Right cardiac atrium (tissue), 5 donors: ENCODE measurements around the gene CSTF2T. TPM values are rescaled to one million over a fixed set of nuclear protein-coding genes. Genes with fewer than 3 reads are reported as not detected.
A peak's percentile ranks its signal among the peaks of the same experiment; 100 is the strongest.
"Not testable (repeated sequence)": the region's sequence is repeated elsewhere in the genome, so short reads cannot be mapped to it uniquely, and the experiment has no call there.

Source experiments
- ATAC-seq, 2 donors: fragments of 200-7000 bp; cut with Tn5 transposase; one replicate each; pipeline versions ENCODE4 v1.8.0 to v1.9.1; 2020; ENCODE audit warnings: moderate library complexity in 2 of 2, mild to moderate bottlenecking in 1 of 2
- DNase-seq, 3 donors: peaks; one replicate each; pipeline ENCODE4 v3.0.0-alpha.2; 2020
- H3K27ac ChIP-seq: one replicate; pipeline ENCODE4 v1.5.1; 2013; ENCODE audit warnings: mild to moderate bottlenecking, low read length, control low read depth, moderate library complexity
- H3K27me3 ChIP-seq: one replicate; pipeline ENCODE4 v1.6.1; 2013; ENCODE audit not compliant: control insufficient read depth, insufficient read depth
- H3K4me1 ChIP-seq: one replicate; pipeline ENCODE4 v1.6.1; 2013; ENCODE audit warnings: low read length; ENCODE audit not compliant: control insufficient read depth, insufficient read depth
- H3K4me3 ChIP-seq: one replicate; pipeline ENCODE4 v1.5.1; 2013; ENCODE audit warnings: low read length, control low read depth
- H3K9me3 ChIP-seq: one replicate; pipeline ENCODE4 v1.6.1; 2013; ENCODE audit warnings: low read length; ENCODE audit not compliant: control insufficient read depth
- WGBS: extraction: QIAGEN DNeasy Blood & Tissue Kit; methylation state at CpG from one replicate; pipeline ENCODE4 v1.1.7; 2013; 5-methylcytosine and 5-hydroxymethylcytosine counted together
- intact Hi-C, 4 donors: fragments of 100-400 bp; cut with DNase I; formaldehyde crosslinking; loops; one replicate each; pipeline versions ENCODE4 v1.11.0 to v1.14.0; 2022 to 2023
- polyA plus RNA-seq: library from polyadenylated mRNA; stranded (reverse); fragments of 200-250 nt; gene quantifications from one replicate; pipeline ENCODE4 v1.2.3, GENCODE V29; 2013
- total RNA-seq, 4 donors: library from RNA; stranded (reverse); fragmentation: NEBNext Ultra II Directional; extraction: Animal tissue kit (Norgen Biotek cat#: 25700); gene quantifications; one replicate each; pipeline ENCODE4 v1.2.1, GENCODE V29; 2021
- donor health status: healthy with polysubstance abuse.
- donor health status: DM: no; HTN: yes; CAD: no.
- donor health status: DM: no; HTN: no; CAD: no.
- donor health status: DM: no; HTN: yes; CAD: no; lungs with severe emphysema.
- donor health status: DM: yes; HTN: yes; CAD: no.

The CSTF2T gene
- total and polyA plus RNA-seq, 5 donors: 11.7 to 20.6 (median 19.5) TPM

GRCh38 chr10:51698473-51699063 lies 827 bp downstream of the CSTF2T start:
- 79% methylated on average over 8 of the region's 8 CpGs for WGBS
- no peaks in the 10 kb centered on the region for H3K27me3 ChIP-seq
- ATAC-seq: peak in 1 of 2 donors; percentile 4
- intact Hi-C loops: no loop called here
- peak in 2 of 3 donors; percentile 41 to 54 for DNase-seq
- H3K9me3 ChIP-seq: no peaks in the 10 kb centered on the region
- no peak overlapping the region for H3K27ac ChIP-seq
- peaks cover 11% of the 10 kb centered on the region for H3K4me1 ChIP-seq
- H3K4me3 ChIP-seq: peak overlapping the region; percentile 85

GRCh38 chr10:51696251-51696650 lies 3.1 kb downstream of the CSTF2T start:
- H3K9me3 ChIP-seq: no peaks in the 10 kb centered on the region
- H3K27ac ChIP-seq: no peak overlapping the region
- 65% methylated on average over 1 of the region's 1 CpG for WGBS
- no peak overlapping the region for H3K4me3 ChIP-seq
- H3K27me3 ChIP-seq: no peaks in the 10 kb centered on the region
- intact Hi-C loops: no loop called here
- H3K4me1 ChIP-seq: peaks cover 11% of the 10 kb centered on the region
- ATAC-seq (no peak), DNase-seq (no peak)

GRCh38 chr10:51694086-51694768 lies 5.2 kb downstream of the CSTF2T start:
- H3K4me3 ChIP-seq: no peak overlapping the region
- peaks cover 11% of the 10 kb centered on the region for H3K4me1 ChIP-seq
- H3K27me3 ChIP-seq: no peaks in the 10 kb centered on the region
- DNase-seq (no peak), ATAC-seq (peak; percentile 12 to 34)
- 46% methylated on average over 5 of the region's 5 CpGs for WGBS
- H3K9me3 ChIP-seq: no peaks in the 10 kb centered on the region
- no peak overlapping the region for H3K27ac ChIP-seq
- intact Hi-C loops: no loop called here

GRCh38 chr10:51691135-51691534 lies 8.3 kb downstream of the CSTF2T start:
- intact Hi-C loops: no loop called here
- Histone ChIP-seq H3K27ac (no peak overlapping the region), H3K9me3 (no peaks in the 10 kb centered on the region), H3K4me1 (no peaks in the 10 kb centered on the region), H3K27me3 (no peaks in the 10 kb centered on the region), H3K4me3 (no peak overlapping the region)
- WGBS: 27% methylated on average over 4 of the region's 4 CpGs
- peak; percentile 36 to 47 for ATAC-seq
- DNase-seq: no peak

GRCh38 chr10:51689536-51689935 lies 9.9 kb downstream of the CSTF2T start:
- Histone ChIP-seq H3K4me1 (no peaks in the 10 kb centered on the region), H3K27me3 (no peaks in the 10 kb centered on the region), H3K27ac (no peak overlapping the region), H3K4me3 (no peak overlapping the region), H3K9me3 (no peaks in the 10 kb centered on the region)
- intact Hi-C loops: no loop called here
- ATAC-seq (no peak), DNase-seq (no peak)
- 92% methylated on average over 3 of the region's 3 CpGs for whole genome bisulfite sequencing

- H3K9me3 ChIP-seq, H3K27ac ChIP-seq, H3K4me3 ChIP-seq, H3K27me3 ChIP-seq, DNase-seq, H3K4me1 ChIP-seq, intact Hi-C loops, ATAC-seq: not testable (repeated sequence)
- 88% methylated on average over 2 of the region's 2 CpGs for WGBS
These were observed 10.6 kb downstream of the CSTF2T start for GRCh38 chr10:51688826-51689225.

- peaks cover 5% of the 10 kb centered on the region for H3K4me1 ChIP-seq
- no peak for DNase-seq
- intact Hi-C loops: no loop called here
- H3K9me3 ChIP-seq: no peaks in the 10 kb centered on the region
- H3K27ac ChIP-seq: no peak overlapping the region
- no peaks in the 10 kb centered on the region for H3K27me3 ChIP-seq
- ATAC-seq: no peak
- 75% methylated on average over 1 of the region's 1 CpG for WGBS
- no peak overlapping the region for H3K4me3 ChIP-seq
These were observed 12.1 kb downstream of the CSTF2T start for GRCh38 chr10:51687296-51687695.

GRCh38 chr10:51685768-51686167 lies 13.6 kb downstream of the CSTF2T start:
- H3K27me3 ChIP-seq: no peaks in the 10 kb centered on the region
- WGBS: 89% methylated on average over 2 of the region's 2 CpGs
- H3K4me3 ChIP-seq: no peak overlapping the region
- no peak overlapping the region for H3K27ac ChIP-seq
- H3K4me1 ChIP-seq: peaks cover 5% of the 10 kb centered on the region
- no peaks in the 10 kb centered on the region for H3K9me3 ChIP-seq
- peak in 1 of 2 donors; percentile 31 for ATAC-seq
- no peak for DNase-seq
- intact Hi-C loops: no loop called here

- WGBS: 56% methylated on average over 4 of the region's 4 CpGs
- Histone ChIP-seq H3K9me3 (no peaks in the 10 kb centered on the region), H3K27me3 (no peaks in the 10 kb centered on the region), H3K4me1 (peaks cover 5% of the 10 kb centered on the region), H3K4me3 (no peak overlapping the region), H3K27ac (no peak overlapping the region)
- peak in 2 of 3 donors; percentile 14 to 41 for DNase-seq
- intact Hi-C loops: no loop called here
- peak; percentile 59 to 64 for ATAC-seq
These were observed 16.2 kb downstream of the CSTF2T start for GRCh38 chr10:51683031-51683691.

- H3K27me3 ChIP-seq: no peaks in the 10 kb centered on the region
- H3K4me1 ChIP-seq: peaks cover 8% of the 10 kb centered on the region
- no peak overlapping the region for H3K4me3 ChIP-seq
- DNase-seq (no peak), ATAC-seq (no peak)
- no peaks in the 10 kb centered on the region for H3K9me3 ChIP-seq
- intact Hi-C loops: no loop called here
- WGBS: 85% methylated on average over 6 of the region's 6 CpGs
- H3K27ac ChIP-seq: no peak overlapping the region
These were observed 19.6 kb downstream of the CSTF2T start for GRCh38 chr10:51679841-51680240.

- DNase-seq (no peak), ATAC-seq (no peak)
- no peak overlapping the region for H3K27ac ChIP-seq
- intact Hi-C loops: no loop called here
- H3K27me3 ChIP-seq: no peaks in the 10 kb centered on the region
- peaks cover 3% of the 10 kb centered on the region for H3K4me1 ChIP-seq
- H3K4me3 ChIP-seq: no peak overlapping the region
- no peaks in the 10 kb centered on the region for H3K9me3 ChIP-seq
These were observed 24.3 kb downstream of the CSTF2T start for GRCh38 chr10:51675088-51675487.
